Ishikawa (cell line): Measurements from ENCODE around the gene TMEM151A.

Experiments used
- EP300 ChIP-seq: IDR thresholded peaks from 2 replicates; pipeline ENCODE4 v1.6.1; 2012; ENCODE audit warnings: borderline replicate concordance
- TAF1 ChIP-seq: IDR thresholded peaks from 2 replicates; pipeline ENCODE4 v1.6.1; 2012; ENCODE audit warnings: low read depth, mild to moderate bottlenecking

- TF ChIP-seq TAF1 (no peak), EP300 (no peak)
Measured at GRCh38 chr11:66280428-66280827, 11.3 kb upstream of the TMEM151A start.
